Mucosa of descending colon (tissue), 3 donors: ENCODE results near the gene IRAK4. TPM values are rescaled to one million over a fixed set of nuclear protein-coding genes. Genes with fewer than 3 reads are reported as not detected.

Experiments
- ATAC-seq: fragments of 200-7000 bp; cut with Tn5 transposase; one replicate; pipeline ENCODE4 v1.9.1; 2020; ENCODE audit warnings: mild to moderate bottlenecking, moderate library complexity
- DNase-seq, 3 donors: peaks; one replicate each; pipeline ENCODE4 v3.0.0-alpha.2; 2020
- H3K36me3 ChIP-seq: fragments of 200-600 bp; one replicate; pipeline ENCODE4 v1.8.0; 2021; ENCODE audit warnings: low read depth, mild to moderate bottlenecking
- H3K4me1 ChIP-seq: fragments of 200-600 bp; one replicate; pipeline ENCODE4 v1.8.0; 2021; ENCODE audit warnings: low read depth, mild to moderate bottlenecking
- H3K4me3 ChIP-seq: fragments of 200-600 bp; one replicate; pipeline ENCODE4 v1.8.0; 2021; ENCODE audit warnings: mild to moderate bottlenecking
- H3K9me3 ChIP-seq: fragments of 200-600 bp; one replicate; pipeline ENCODE4 v1.8.0; 2021; ENCODE audit warnings: mild to moderate bottlenecking
- CTCF ChIP-seq: fragments of 200-600 bp; IDR thresholded peaks from one replicate; pipeline ENCODE4 v1.8.0; 2022; ENCODE audit warnings: antibody characterized with exemption, mild to moderate bottlenecking
- intact Hi-C, 2 donors: fragments of 100-400 bp; cut with DNase I in 1 of 2; cut with micrococcal nuclease in 1 of 2; formaldehyde crosslinking; loops; one replicate each; pipeline versions ENCODE4 v1.11.0 to v1.11.1; 2022; cut with DNase I, micrococcal nuclease
- total RNA-seq, 3 donors: library from RNA; stranded (reverse); fragmentation: NEBNext Ultra II Directional in 2 of 3; extraction: Animal tissue kit (Norgen Biotek cat#: 25700) in 2 of 3; gene quantifications; one replicate each; pipeline versions ENCODE4 v1.2.1 to v1.2.4, GENCODE V29; 2021 to 2023
- donor health status: DM: no; HTN: no; CAD: no; lungs with moderate emphysema.
- donor health status: DM: no; HTN: no; CAD: no.
- donor health status: DM: no; HTN: yes; CAD: no.

The IRAK4 gene
- total RNA-seq, 3 donors from 2014 or later: 20.8 to 22.0 (median 20.9) TPM

DNA sequence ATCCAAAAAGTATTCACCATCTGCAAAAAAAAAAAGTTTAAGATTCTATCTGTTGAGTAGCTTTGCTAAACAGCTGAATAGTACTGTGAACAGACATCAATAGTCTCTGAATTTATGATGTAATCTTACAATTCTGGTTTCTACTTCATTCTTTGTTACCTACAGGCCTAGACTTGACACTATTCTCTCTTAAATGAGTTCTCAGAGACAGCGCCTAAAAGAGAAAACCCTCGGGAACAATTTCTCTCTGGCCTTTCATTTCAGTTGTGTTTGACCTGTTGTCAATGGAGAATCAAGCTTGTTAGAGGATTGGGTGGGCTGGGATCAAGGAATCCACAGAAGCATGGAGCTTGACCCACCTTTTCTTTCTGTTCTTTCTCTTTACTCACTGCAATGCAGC, 53.3 kb downstream of the IRAK4 start:
- TF ChIP-seq CTCF: no peak
- no peak for ATAC-seq

DNA sequence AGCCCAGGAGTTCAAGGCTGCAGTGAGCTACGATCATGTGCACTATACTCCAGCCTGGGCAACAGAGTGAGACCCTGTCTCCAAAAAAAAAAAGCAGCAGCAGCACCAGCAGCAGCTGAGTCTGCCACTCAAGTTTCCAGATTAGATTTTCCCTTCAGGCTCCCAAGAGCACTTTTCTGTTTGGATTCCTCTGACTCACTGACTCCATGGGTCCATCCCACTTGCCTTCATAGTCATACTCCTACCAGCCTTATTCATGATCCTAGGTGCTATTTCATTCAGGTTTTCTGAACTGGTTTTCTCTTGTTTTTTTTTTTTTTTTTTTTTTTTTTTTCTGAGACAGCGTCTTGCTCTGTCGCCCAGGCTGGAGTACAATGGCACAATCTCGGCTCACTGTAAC, 54.2 kb downstream of the IRAK4 start:
- H3K4me1 ChIP-seq: no peaks in the 10 kb centered on the region
- no peak overlapping the region for H3K4me3 ChIP-seq
- ATAC-seq: no peak
- no peaks in the 10 kb centered on the region for H3K9me3 ChIP-seq
- H3K36me3 ChIP-seq: no peaks in the 10 kb centered on the region
- intact Hi-C loops: no loop called here
- no peak for TF ChIP-seq CTCF
- no peak for DNase-seq

More for the DNA sequence above, 53.3 kb downstream of the IRAK4 start:
- Histone ChIP-seq H3K36me3 (no peaks in the 10 kb centered on the region), H3K9me3 (no peaks in the 10 kb centered on the region), H3K4me1 (no peaks in the 10 kb centered on the region), H3K4me3 (no peak overlapping the region)
- intact Hi-C loops: no loop called here
- no peak for DNase-seq

- peak in 1 of 3 donors; percentile 36 for DNase-seq
- no peaks in the 10 kb centered on the region for H3K4me1 ChIP-seq
- no peaks in the 10 kb centered on the region for H3K36me3 ChIP-seq
- intact Hi-C loops: no loop called here
- no peak for TF ChIP-seq CTCF
- no peaks in the 10 kb centered on the region for H3K9me3 ChIP-seq
- H3K4me3 ChIP-seq: no peak overlapping the region
- peak; percentile 94 for ATAC-seq
These were observed 56.7 kb downstream of the IRAK4 start for GRCh38 chr12:43815416-43815815.

DNA sequence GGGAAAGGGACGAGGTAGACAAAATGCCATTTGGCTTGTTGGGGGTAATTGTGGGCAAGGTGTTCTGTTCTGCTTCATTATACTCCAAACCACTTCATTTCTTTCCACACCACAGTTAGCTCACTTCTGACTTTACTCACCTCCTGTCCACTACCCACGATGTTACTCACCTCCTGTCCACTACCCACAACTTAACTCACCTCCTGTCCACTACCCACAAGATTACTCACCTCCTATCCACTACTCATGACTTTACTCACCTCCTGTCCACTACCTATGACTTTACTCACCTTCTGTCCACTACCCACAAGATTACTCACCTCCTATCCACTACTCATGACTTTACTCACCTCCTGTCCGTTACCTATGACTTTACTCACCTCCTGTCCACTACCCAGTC, 57.4 kb downstream of the IRAK4 start:
- H3K4me1 ChIP-seq: no peaks in the 10 kb centered on the region
- no peak for TF ChIP-seq CTCF
- no peak for DNase-seq
- intact Hi-C loops: no loop called here
- H3K4me3 ChIP-seq: no peak overlapping the region
- peak; percentile 38 for ATAC-seq
- H3K36me3 ChIP-seq: no peaks in the 10 kb centered on the region
- H3K9me3 ChIP-seq: no peaks in the 10 kb centered on the region

GRCh38 chr12:43824207-43824775, 65.5 kb downstream of the IRAK4 start:
- TF ChIP-seq CTCF: no peak
- ATAC-seq: no peak
- no peaks in the 10 kb centered on the region for H3K36me3 ChIP-seq
- no peak for DNase-seq
- H3K4me1 ChIP-seq: no peaks in the 10 kb centered on the region
- no peak overlapping the region for H3K4me3 ChIP-seq
- intact Hi-C loops: no loop called here
- no peaks in the 10 kb centered on the region for H3K9me3 ChIP-seq

DNA sequence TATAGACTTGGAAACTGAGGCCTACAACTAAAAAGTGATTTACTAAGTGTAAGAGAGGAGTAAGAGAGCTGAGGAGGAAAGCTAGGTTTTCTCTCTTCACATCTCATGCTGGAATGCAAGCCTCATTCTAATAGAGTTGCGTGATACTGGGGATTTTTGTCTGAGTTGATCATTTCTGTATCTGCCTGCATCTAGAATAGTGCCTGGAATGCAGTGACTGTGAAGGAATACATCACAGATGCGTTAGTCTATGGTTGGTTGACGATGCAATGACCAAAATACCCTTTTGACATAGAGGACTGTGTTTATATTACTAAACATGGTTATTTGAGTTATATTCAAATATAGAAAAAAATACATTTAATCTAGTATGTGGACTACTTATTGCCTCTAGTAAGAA, 67.9 kb downstream of the IRAK4 start:
- H3K36me3 ChIP-seq: no peaks in the 10 kb centered on the region
- ATAC-seq (no peak), DNase-seq (no peak)
- no peaks in the 10 kb centered on the region for H3K9me3 ChIP-seq
- H3K4me1 ChIP-seq: no peaks in the 10 kb centered on the region
- no peak for TF ChIP-seq CTCF
- intact Hi-C loops: no loop called here
- no peak overlapping the region for H3K4me3 ChIP-seq
